ENCODE measurements around the gene CLCF1.
"Not testable (repeated sequence)": the region's sequence is repeated elsewhere in the genome, so short reads cannot be mapped to it uniquely, and the experiment has no call there.

Gene CLCF1

GRCh38 chr11:67322049-67322448 lies 51.3 kb downstream of the CLCF1 start:
- no peak for DNase-seq (ENCODE audit: low read depth)

GRCh38 chr11:67321313-67321871 lies 52.0 kb downstream of the CLCF1 start:
- DNase-seq (ENCODE audit: low read depth): no peak

GRCh38 chr11:67320691-67321090 lies 52.7 kb downstream of the CLCF1 start:
- DNase-seq (ENCODE audit: low read depth): no peak

GRCh38 chr11:67320011-67320410 lies 53.4 kb downstream of the CLCF1 start:
- no peak for DNase-seq (ENCODE audit: low read depth)

GRCh38 chr11:67318876-67319275 lies 54.5 kb downstream of the CLCF1 start:
- not testable (repeated sequence) for DNase-seq (ENCODE audit: low read depth)

GRCh38 chr11:67317888-67318555 lies 55.4 kb downstream of the CLCF1 start:
- no peak for DNase-seq (ENCODE audit: low read depth)

GRCh38 chr11:67317205-67317887 lies 56.1 kb downstream of the CLCF1 start:
- peak; percentile 88 for DNase-seq (ENCODE audit: low read depth)

- no peak for DNase-seq (ENCODE audit: low read depth)
Observed at GRCh38 chr11:67316882-67317204, 56.6 kb downstream of the CLCF1 start.

- no peak for DNase-seq (ENCODE audit: low read depth)
Observed at GRCh38 chr11:67315325-67315909, 58.0 kb downstream of the CLCF1 start.

GRCh38 chr11:67314218-67314617 lies 59.2 kb downstream of the CLCF1 start:
- no peak for DNase-seq (ENCODE audit: low read depth)
